H9 (cell line): ENCODE data around the gene DHX58. TPM values are rescaled to one million over a fixed set of nuclear protein-coding genes. Genes with fewer than 3 reads are reported as not detected.

Experiments used
- DNase-seq: peaks from one replicate; pipeline ENCODE4 v3.0.0-alpha.2; 2017
- H2AFZ ChIP-seq: one replicate; pipeline ENCODE4 v1.6.1; 2013; ENCODE audit warnings: mild to moderate bottlenecking, low read length, control low read depth, moderate library complexity
- H2AK5ac ChIP-seq: 2 replicates; pipeline ENCODE4 v1.6.1; 2013; ENCODE audit warnings: low read length, control low read depth, mixed read lengths; ENCODE audit not compliant: insufficient read length
- H2BK120ac ChIP-seq: one replicate; pipeline ENCODE4 v1.6.1; 2013; ENCODE audit warnings: low read depth, mild to moderate bottlenecking, low read length, control low read depth, inconsistent platforms; ENCODE audit not compliant: poor library complexity, severe bottlenecking
- H2BK12ac ChIP-seq: 2 replicates; pipeline ENCODE4 v1.6.1; 2013; ENCODE audit warnings: low read length, control low read depth, mixed read lengths, low read depth; ENCODE audit not compliant: insufficient read length
- H2BK15ac ChIP-seq: 2 replicates; pipeline ENCODE4 v1.6.1; 2013; ENCODE audit warnings: low read depth, low read length, control low read depth
- H2BK20ac ChIP-seq: one replicate; pipeline ENCODE4 v1.6.1; 2013; ENCODE audit warnings: low read depth, mild to moderate bottlenecking, low read length, control low read depth, inconsistent platforms; ENCODE audit not compliant: poor library complexity, severe bottlenecking
- H2BK5ac ChIP-seq: 2 replicates; pipeline ENCODE4 v1.6.1; 2013; ENCODE audit warnings: low read length, control low read depth, mixed read lengths; ENCODE audit not compliant: insufficient read length
- H3K14ac ChIP-seq: 2 replicates; pipeline ENCODE4 v1.6.1; 2013; ENCODE audit warnings: low read length, control low read depth; ENCODE audit not compliant: insufficient read depth
- H3K18ac ChIP-seq: 2 replicates; pipeline ENCODE4 v1.6.1; 2013; ENCODE audit warnings: low read depth, mild to moderate bottlenecking, mixed read lengths, low read length, control low read depth; ENCODE audit not compliant: insufficient read length
- H3K23ac ChIP-seq: 2 replicates; pipeline ENCODE4 v1.6.1; 2013; ENCODE audit warnings: low read length, control low read depth, mixed read lengths, low read depth; ENCODE audit not compliant: insufficient read length
- H3K23me2 ChIP-seq: 2 replicates; pipeline ENCODE4 v1.6.1; 2013; ENCODE audit warnings: low read depth, mild to moderate bottlenecking, mixed read lengths, low read length, control low read depth; ENCODE audit not compliant: insufficient read length, poor library complexity, severe bottlenecking
- H3K27ac ChIP-seq: 2 replicates; pipeline ENCODE4 v1.5.1; 2013; ENCODE audit warnings: low read length, control low read depth, mixed read lengths, low read depth; ENCODE audit not compliant: insufficient read length
- H3K27me3 ChIP-seq: 2 replicates; pipeline ENCODE4 v1.6.1; 2013; ENCODE audit warnings: low read length, control low read depth, inconsistent platforms; ENCODE audit not compliant: insufficient read depth
- H3K4ac ChIP-seq: 2 replicates; pipeline ENCODE4 v1.6.1; 2013; ENCODE audit warnings: low read depth, mild to moderate bottlenecking, control low read depth, inconsistent platforms, low read length, moderate library complexity
- H3K4me1 ChIP-seq: 2 replicates; pipeline ENCODE4 v1.6.1; 2013; ENCODE audit warnings: low read length, control low read depth, inconsistent platforms; ENCODE audit not compliant: insufficient read depth
- H3K4me2 ChIP-seq: 2 replicates; pipeline ENCODE4 v1.6.1; 2013; ENCODE audit warnings: low read length, control low read depth, mixed read lengths; ENCODE audit not compliant: insufficient read length, insufficient read depth
- H3K56ac ChIP-seq: 2 replicates; pipeline ENCODE4 v1.6.1; 2013; ENCODE audit warnings: low read depth, mild to moderate bottlenecking, mixed read lengths, low read length, control low read depth; ENCODE audit not compliant: insufficient read length
- H3K79me1 ChIP-seq: 2 replicates; pipeline ENCODE4 v1.6.1; 2013; ENCODE audit warnings: low read depth, mild to moderate bottlenecking, moderate library complexity, low read length, control low read depth, inconsistent platforms; ENCODE audit not compliant: insufficient read depth, poor library complexity, severe bottlenecking
- H3K79me2 ChIP-seq: 2 replicates; pipeline ENCODE4 v1.6.1; 2013; ENCODE audit warnings: low read length, control low read depth, inconsistent platforms; ENCODE audit not compliant: insufficient read depth
- H3K9ac ChIP-seq: 2 replicates; pipeline ENCODE4 v1.6.1; 2013; ENCODE audit warnings: low read length, control low read depth, mixed read lengths; ENCODE audit not compliant: insufficient read length; ENCODE audit errors: extremely low read depth
- H3K9me3 ChIP-seq: one replicate; pipeline ENCODE4 v1.6.1; 2013; ENCODE audit warnings: low read depth, low read length, inconsistent platforms; ENCODE audit not compliant: control insufficient read depth
- H3T11ph ChIP-seq: one replicate; pipeline ENCODE4 v1.6.1; 2013; ENCODE audit warnings: mild to moderate bottlenecking, low read length, control low read depth, inconsistent platforms
- H4K20me1 ChIP-seq: one replicate; pipeline ENCODE4 v1.6.1; 2013; ENCODE audit not compliant: control insufficient read depth, insufficient read length, insufficient read depth
- H4K5ac ChIP-seq: 2 replicates; pipeline ENCODE4 v1.6.1; 2013; ENCODE audit warnings: low read depth, mild to moderate bottlenecking, mixed read lengths, low read length, control low read depth; ENCODE audit not compliant: insufficient read length
- H4K8ac ChIP-seq: replicated peaks from 2 replicates; pipeline ENCODE4 v1.6.1; 2013; ENCODE audit warnings: low read length, control low read depth, mixed read lengths, low read depth; ENCODE audit not compliant: insufficient read length
- H4K91ac ChIP-seq: 2 replicates; pipeline ENCODE4 v1.6.1; 2013; ENCODE audit warnings: low read depth, mild to moderate bottlenecking, moderate library complexity, mixed read lengths, low read length, control low read depth; ENCODE audit not compliant: insufficient read length
- H3K27ac Mint-ChIP-seq, 3 experiments: 2 replicates in 2 of 3; 3 replicates in 1 of 3; pipeline ENCODE4 v1.8.0; 2020 to 2021; ENCODE audit warnings: mixed read lengths in 3 of 3, mild to moderate bottlenecking in 1 of 3, moderate library complexity in 1 of 3
- H3K27me3 Mint-ChIP-seq: 2 replicates; pipeline ENCODE4 v1.8.0; 2021; ENCODE audit warnings: low read depth, mild to moderate bottlenecking, moderate library complexity, mixed read lengths
- H3K36me3 Mint-ChIP-seq, 3 experiments: 2 replicates in 2 of 3; 3 replicates in 1 of 3; pipeline ENCODE4 v1.8.0; 2020 to 2021; ENCODE audit warnings: low read depth in 3 of 3, mixed read lengths in 3 of 3; ENCODE audit not compliant: insufficient read depth in 1 of 3
- H3K4me1 Mint-ChIP-seq, 2 experiments: 2 replicates each; pipeline ENCODE4 v1.8.0; 2020; ENCODE audit warnings: mixed read lengths in 2 of 2
- H3K4me3 Mint-ChIP-seq, 2 experiments: 2 replicates in 1 of 2; 3 replicates in 1 of 2; pipeline ENCODE4 v1.8.0; 2020 to 2021; ENCODE audit warnings: mild to moderate bottlenecking in 2 of 2, mixed read lengths in 2 of 2, moderate library complexity in 1 of 2
- H3K9me3 Mint-ChIP-seq, 2 experiments: 2 replicates in 1 of 2; 3 replicates in 1 of 2; pipeline ENCODE4 v1.8.0; 2020; ENCODE audit warnings: mild to moderate bottlenecking in 2 of 2, mixed read lengths in 2 of 2, moderate library complexity in 1 of 2
- WGBS: extraction: QIAGEN DNeasy Blood & Tissue Kit; methylation state at CpG from one replicate; pipeline ENCODE4 v1.1.7; 2013; ENCODE audit warnings: missing lambda C conversion rate, low lambda C conversion rate, mixed read lengths; ENCODE audit not compliant: insufficient read length; ENCODE audit errors: extremely low coverage; 5-methylcytosine and 5-hydroxymethylcytosine counted together
- total RNA-seq: library from RNA; stranded (reverse); gene quantifications from 2 replicates; pipeline ENCODE4 v1.2.1, GENCODE V29; 2021
- TF ChIP-seq, protein P1 (sequence below): fragments of 200-600 bp; sonication (generic); conservative IDR thresholded peaks from 3 replicates; pipeline ENCODE4 v1.8.0; 2021; ENCODE audit warnings: antibody characterized with exemption, mild to moderate bottlenecking

The DHX58 gene
- total RNA-seq, 1 experiment from 2014 or later = 3.9 TPM

DNA sequence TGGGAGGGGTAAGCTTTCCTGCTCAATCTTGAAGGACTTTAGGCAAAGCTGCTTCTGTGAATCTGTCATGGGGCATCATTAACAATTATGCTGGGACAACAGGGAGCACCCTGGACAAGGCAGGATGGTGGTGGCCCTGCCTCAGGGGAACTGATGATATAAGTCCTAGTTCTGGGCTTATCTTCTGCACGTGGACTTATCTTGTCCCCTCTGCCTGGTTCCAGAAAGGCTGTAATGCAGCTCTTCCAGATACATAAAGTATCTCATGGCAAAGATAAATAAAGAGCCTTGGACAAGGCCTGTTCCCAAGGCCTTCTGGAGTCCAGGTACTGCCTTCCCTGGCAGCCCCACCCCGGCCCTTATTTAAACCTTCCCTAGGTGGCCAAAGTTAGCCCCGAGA is 8.2 kb downstream of the DHX58 start:
- H2AFZ ChIP-seq = no peak overlapping the region
- peaks cover 4% of the 10 kb centered on the region; the same call in 1 of the 2 replicates for H3K4me1 ChIP-seq
- no peaks in the 10 kb centered on the region for H3K36me3 Mint-ChIP-seq
- no peak overlapping the region for H3K23ac ChIP-seq
- H3K4me1 Mint-ChIP-seq = peaks cover 23 to 26% of the 10 kb centered on the region in 2 experiments
- H4K5ac ChIP-seq = no peak overlapping the region
- H4K91ac ChIP-seq = no peak overlapping the region
- no peak overlapping the region for H4K8ac ChIP-seq
- H3K4me2 ChIP-seq = no peak overlapping the region
- WGBS = no CpG with 5 or more reads among the region's 3 CpGs
- no peak overlapping the region for H3T11ph ChIP-seq
- H4K20me1 ChIP-seq = no peaks in the 10 kb centered on the region
- H3K4me3 Mint-ChIP-seq = no peak overlapping the region
- H3K56ac ChIP-seq = no peak overlapping the region
- H3K14ac ChIP-seq = no peak overlapping the region
- H3K27ac Mint-ChIP-seq = no peak overlapping the region
- no peaks in the 10 kb centered on the region for H3K23me2 ChIP-seq
- no peaks in the 10 kb centered on the region for H3K79me2 ChIP-seq
- no peak overlapping the region for H3K27ac ChIP-seq
- no peaks in the 10 kb centered on the region for H3K27me3 ChIP-seq
- no peak overlapping the region for H2BK5ac ChIP-seq
- H2BK15ac ChIP-seq = no peak overlapping the region
- TF ChIP-seq, protein P1, sequence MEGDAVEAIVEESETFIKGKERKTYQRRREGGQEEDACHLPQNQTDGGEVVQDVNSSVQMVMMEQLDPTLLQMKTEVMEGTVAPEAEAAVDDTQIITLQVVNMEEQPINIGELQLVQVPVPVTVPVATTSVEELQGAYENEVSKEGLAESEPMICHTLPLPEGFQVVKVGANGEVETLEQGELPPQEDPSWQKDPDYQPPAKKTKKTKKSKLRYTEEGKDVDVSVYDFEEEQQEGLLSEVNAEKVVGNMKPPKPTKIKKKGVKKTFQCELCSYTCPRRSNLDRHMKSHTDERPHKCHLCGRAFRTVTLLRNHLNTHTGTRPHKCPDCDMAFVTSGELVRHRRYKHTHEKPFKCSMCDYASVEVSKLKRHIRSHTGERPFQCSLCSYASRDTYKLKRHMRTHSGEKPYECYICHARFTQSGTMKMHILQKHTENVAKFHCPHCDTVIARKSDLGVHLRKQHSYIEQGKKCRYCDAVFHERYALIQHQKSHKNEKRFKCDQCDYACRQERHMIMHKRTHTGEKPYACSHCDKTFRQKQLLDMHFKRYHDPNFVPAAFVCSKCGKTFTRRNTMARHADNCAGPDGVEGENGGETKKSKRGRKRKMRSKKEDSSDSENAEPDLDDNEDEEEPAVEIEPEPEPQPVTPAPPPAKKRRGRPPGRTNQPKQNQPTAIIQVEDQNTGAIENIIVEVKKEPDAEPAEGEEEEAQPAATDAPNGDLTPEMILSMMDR = no peak
- no peaks in the 10 kb centered on the region for H3K9me3 Mint-ChIP-seq
- H2BK20ac ChIP-seq = no peak overlapping the region
- peaks cover 11% of the 10 kb centered on the region for H3K27me3 Mint-ChIP-seq
- no peak overlapping the region for H2BK12ac ChIP-seq
- H3K18ac ChIP-seq = no peak overlapping the region
- no peak overlapping the region for H3K9ac ChIP-seq
- no peak for DNase-seq
- no peak overlapping the region for H2BK120ac ChIP-seq
- H3K79me1 ChIP-seq = no peaks in the 10 kb centered on the region
- H3K4ac ChIP-seq = no peak overlapping the region
- no peak overlapping the region for H2AK5ac ChIP-seq
- no peaks in the 10 kb centered on the region for H3K9me3 ChIP-seq
